ENCODE data around the gene KRTAP12-3.

Gene KRTAP12-3

GRCh38 chr21:44703731-44704635 lies 46.3 kb downstream of the KRTAP12-3 start:
- no peak for DNase-seq

GRCh38 chr21:44704636-44705001 lies 46.9 kb downstream of the KRTAP12-3 start:
- DNase-seq = no peak

GRCh38 chr21:44706026-44706705 lies 48.4 kb downstream of the KRTAP12-3 start:
- no peak for DNase-seq

GRCh38 chr21:44706706-44707581 lies 49.2 kb downstream of the KRTAP12-3 start:
- DNase-seq = no peak
